NCI-H748 (cell line): ENCODE results near the gene USP17L5.
"Not testable (repeated sequence)": the region's sequence is repeated elsewhere in the genome, so short reads cannot be mapped to it uniquely, and the experiment has no call there.

Experiments
- DNase-seq: peaks from one replicate; lab custom pipeline; 2025; ENCODE audit not compliant: unreplicated experiment; lab: John Stamatoyannopoulos, UW

The USP17L5 gene, protein sequence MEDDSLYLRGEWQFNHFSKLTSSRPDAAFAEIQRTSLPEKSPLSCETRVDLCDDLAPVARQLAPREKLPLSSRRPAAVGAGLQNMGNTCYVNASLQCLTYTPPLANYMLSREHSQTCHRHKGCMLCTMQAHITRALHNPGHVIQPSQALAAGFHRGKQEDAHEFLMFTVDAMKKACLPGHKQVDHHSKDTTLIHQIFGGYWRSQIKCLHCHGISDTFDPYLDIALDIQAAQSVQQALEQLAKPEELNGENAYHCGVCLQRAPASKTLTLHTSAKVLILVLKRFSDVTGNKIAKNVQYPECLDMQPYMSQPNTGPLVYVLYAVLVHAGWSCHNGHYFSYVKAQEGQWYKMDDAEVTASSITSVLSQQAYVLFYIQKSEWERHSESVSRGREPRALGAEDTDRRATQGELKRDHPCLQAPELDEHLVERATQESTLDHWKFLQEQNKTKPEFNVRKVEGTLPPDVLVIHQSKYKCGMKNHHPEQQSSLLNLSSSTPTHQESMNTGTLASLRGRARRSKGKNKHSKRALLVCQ

DNA sequence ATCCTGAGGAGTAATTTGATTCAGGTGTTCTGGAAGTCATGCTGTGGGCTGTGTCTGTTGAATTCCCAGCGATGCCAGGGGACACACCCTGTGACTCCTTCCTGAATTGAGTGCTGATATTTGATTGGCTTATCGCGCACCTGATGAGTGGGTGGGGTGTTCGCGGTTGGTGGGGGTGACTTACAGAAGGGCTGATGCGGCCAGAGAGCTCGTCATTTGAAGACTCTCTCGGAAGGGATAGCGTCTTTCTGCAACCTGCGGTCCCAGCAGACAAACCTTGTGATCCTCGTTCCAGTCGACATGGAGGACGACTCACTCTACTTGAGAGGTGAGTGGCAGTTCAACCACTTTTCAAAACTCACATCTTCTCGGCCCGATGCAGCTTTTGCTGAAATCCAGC is at the start of gene USP17L5:
USP17L5 (plus strand) TSS at position 301 of the 400 bp plus-strand sequence; CDS start at position 301, 0 bp downstream.
- DNase-seq = not testable (repeated sequence)

DNA sequence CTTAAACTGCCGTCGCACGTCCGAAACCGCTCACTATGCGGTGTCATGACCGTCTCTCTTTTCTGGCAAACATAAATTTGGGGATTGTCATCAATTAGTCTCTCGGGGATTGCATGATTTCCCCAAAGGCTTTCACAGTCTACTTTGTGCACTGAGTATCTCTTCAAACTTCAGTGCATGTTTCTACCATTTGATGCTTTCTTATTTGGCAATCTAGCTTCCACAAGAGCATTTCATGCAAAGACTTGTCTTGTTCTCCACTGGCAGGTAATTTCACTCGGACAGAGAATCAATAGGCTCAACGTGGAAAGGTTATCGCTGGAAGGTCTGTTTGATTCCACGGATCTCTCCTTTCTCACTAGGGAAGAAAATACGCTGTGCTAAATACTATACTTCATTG is 15.0 kb upstream of the USP17L5 start:
- DNase-seq = not testable (repeated sequence)

DNA sequence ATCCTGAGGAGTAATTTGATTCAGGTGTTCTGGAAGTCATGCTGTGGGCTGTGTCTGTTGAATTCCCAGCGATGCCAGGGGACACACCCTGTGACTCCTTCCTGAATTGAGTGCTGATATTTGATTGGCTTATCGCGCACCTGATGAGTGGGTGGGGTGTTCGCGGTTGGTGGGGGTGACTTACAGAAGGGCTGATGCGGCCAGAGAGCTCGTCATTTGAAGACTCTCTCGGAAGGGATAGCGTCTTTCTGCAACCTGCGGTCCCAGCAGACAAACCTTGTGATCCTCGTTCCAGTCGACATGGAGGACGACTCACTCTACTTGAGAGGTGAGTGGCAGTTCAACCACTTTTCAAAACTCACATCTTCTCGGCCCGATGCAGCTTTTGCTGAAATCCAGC is 14.3 kb upstream of the USP17L5 start, which contains the start of gene USP17L24:
USP17L24 (plus strand) TSS at position 301 of the 400 bp plus-strand sequence; CDS start at position 301, 0 bp downstream.
- DNase-seq = not testable (repeated sequence)

DNA sequence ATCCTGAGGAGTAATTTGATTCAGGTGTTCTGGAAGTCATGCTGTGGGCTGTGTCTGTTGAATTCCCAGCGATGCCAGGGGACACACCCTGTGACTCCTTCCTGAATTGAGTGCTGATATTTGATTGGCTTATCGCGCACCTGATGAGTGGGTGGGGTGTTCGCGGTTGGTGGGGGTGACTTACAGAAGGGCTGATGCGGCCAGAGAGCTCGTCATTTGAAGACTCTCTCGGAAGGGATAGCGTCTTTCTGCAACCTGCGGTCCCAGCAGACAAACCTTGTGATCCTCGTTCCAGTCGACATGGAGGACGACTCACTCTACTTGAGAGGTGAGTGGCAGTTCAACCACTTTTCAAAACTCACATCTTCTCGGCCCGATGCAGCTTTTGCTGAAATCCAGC is 9.6 kb upstream of the USP17L5 start, which contains the start of gene USP17L25:
USP17L25 (plus strand) TSS at position 301 of the 400 bp plus-strand sequence; CDS start at position 301, 0 bp downstream.
- DNase-seq = not testable (repeated sequence)

DNA sequence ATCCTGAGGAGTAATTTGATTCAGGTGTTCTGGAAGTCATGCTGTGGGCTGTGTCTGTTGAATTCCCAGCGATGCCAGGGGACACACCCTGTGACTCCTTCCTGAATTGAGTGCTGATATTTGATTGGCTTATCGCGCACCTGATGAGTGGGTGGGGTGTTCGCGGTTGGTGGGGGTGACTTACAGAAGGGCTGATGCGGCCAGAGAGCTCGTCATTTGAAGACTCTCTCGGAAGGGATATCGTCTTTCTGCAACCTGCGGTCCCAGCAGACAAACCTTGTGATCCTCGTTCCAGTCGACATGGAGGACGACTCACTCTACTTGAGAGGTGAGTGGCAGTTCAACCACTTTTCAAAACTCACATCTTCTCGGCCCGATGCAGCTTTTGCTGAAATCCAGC is 4.8 kb upstream of the USP17L5 start, which contains the start of gene USP17L26:
USP17L26 (plus strand) TSS at position 301 of the 400 bp plus-strand sequence; CDS start at position 301, 0 bp downstream.
- DNase-seq = not testable (repeated sequence)

DNA sequence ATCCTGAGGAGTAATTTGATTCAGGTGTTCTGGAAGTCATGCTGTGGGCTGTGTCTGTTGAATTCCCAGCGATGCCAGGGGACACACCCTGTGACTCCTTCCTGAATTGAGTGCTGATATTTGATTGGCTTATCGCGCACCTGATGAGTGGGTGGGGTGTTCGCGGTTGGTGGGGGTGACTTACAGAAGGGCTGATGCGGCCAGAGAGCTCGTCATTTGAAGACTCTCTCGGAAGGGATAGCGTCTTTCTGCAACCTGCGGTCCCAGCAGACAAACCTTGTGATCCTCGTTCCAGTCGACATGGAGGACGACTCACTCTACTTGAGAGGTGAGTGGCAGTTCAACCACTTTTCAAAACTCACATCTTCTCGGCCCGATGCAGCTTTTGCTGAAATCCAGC is 4.6 kb downstream of the USP17L5 start, which contains the start of gene USP17L27:
USP17L27 (plus strand) TSS at position 301 of the 400 bp plus-strand sequence; CDS start at position 301, 0 bp downstream.
- not testable (repeated sequence) for DNase-seq

DNA sequence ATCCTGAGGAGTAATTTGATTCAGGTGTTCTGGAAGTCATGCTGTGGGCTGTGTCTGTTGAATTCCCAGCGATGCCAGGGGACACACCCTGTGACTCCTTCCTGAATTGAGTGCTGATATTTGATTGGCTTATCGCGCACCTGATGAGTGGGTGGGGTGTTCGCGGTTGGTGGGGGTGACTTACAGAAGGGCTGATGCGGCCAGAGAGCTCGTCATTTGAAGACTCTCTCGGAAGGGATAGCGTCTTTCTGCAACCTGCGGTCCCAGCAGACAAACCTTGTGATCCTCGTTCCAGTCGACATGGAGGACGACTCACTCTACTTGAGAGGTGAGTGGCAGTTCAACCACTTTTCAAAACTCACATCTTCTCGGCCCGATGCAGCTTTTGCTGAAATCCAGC is 9.4 kb downstream of the USP17L5 start, which contains the start of gene USP17L28:
USP17L28 (plus strand) TSS at position 301 of the 400 bp plus-strand sequence; CDS start at position 301, 0 bp downstream.
- DNase-seq = not testable (repeated sequence)

DNA sequence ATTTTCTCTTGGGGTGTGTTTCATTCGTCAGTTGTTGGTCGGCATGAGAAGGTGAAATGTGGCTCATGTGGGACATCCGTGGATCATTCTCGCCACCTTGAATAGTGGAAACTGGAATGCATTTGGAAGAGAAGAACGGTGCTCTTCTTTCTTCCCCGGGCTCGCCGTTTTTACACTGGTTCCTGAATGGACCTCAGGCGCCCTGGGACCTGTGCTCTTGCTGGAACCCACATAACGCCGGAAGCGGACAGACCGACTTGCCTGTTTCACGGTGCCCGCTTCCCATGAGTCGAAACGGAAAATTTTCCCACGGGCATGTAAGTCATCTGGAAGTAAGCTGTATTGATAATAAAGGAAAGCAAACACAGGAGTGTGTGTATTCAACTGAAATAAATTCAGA is 11.7 kb downstream of the USP17L5 start:
- DNase-seq = not testable (repeated sequence)

DNA sequence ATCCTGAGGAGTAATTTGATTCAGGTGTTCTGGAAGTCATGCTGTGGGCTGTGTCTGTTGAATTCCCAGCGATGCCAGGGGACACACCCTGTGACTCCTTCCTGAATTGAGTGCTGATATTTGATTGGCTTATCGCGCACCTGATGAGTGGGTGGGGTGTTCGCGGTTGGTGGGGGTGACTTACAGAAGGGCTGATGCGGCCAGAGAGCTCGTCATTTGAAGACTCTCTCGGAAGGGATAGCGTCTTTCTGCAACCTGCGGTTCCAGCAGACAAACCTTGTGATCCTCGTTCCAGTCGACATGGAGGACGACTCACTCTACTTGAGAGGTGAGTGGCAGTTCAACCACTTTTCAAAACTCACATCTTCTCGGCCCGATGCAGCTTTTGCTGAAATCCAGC is 14.1 kb downstream of the USP17L5 start, which contains the start of gene USP17L29:
USP17L29 (plus strand) TSS at position 301 of the 400 bp plus-strand sequence; CDS start at position 301, 0 bp downstream.
- not testable (repeated sequence) for DNase-seq

DNA sequence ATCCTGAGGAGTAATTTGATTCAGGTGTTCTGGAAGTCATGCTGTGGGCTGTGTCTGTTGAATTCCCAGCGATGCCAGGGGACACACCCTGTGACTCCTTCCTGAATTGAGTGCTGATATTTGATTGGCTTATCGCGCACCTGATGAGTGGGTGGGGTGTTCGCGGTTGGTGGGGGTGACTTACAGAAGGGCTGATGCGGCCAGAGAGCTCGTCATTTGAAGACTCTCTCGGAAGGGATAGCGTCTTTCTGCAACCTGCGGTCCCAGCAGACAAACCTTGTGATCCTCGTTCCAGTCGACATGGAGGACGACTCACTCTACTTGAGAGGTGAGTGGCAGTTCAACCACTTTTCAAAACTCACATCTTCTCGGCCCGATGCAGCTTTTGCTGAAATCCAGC is 23.6 kb downstream of the USP17L5 start, which contains the start of gene USP17L30:
USP17L30 (plus strand) TSS at position 301 of the 400 bp plus-strand sequence; CDS start at position 301, 0 bp downstream.
- DNase-seq = not testable (repeated sequence)

DNA sequence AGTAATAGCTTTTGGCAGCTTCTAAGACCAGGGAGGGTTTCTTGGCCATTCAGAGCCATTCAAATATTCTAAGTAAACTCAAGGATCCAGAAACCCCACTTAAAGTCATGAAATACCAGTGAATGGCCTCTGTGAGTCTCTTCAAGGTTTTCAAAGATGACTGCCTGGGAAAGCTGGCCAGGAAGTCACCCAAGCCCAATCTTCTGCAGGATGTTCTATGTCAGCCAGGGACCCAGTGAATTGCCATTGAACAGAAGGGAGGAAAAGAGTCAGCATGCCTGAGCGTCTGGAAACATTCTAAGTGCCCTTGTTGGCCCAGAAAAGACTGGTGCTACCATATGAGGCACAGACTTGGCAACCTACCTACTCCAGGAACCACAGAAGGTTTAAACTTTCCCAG is 40.7 kb downstream of the USP17L5 start:
- DNase-seq = not testable (repeated sequence)

DNA sequence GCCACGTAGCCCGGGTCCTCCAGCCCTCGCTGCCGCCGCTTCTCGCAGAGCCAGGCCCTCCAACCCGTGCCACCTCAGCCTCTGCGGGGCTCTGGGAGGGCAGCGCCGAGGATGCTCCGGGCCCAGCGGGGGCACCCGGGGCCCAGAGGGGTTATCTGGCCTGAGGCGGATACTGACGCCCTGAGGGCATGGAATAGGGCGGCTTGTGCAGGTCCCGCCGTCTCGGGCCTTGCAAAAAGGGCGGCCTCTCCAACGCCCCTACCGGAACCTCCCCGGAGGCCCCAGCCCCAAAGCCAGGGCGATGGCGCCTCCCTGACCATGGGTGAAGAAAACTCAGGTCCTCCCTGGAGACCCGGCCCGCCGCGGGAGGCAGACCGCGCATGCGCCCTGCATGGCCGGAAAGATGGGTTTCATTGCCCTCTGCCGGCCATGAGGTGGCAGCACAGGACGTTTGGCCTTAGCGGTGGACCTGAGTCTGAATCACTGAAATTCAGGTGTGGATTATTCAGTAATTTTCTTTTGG is 41.9 kb downstream of the USP17L5 start:
- DNase-seq = peak; percentile 31

DNA sequence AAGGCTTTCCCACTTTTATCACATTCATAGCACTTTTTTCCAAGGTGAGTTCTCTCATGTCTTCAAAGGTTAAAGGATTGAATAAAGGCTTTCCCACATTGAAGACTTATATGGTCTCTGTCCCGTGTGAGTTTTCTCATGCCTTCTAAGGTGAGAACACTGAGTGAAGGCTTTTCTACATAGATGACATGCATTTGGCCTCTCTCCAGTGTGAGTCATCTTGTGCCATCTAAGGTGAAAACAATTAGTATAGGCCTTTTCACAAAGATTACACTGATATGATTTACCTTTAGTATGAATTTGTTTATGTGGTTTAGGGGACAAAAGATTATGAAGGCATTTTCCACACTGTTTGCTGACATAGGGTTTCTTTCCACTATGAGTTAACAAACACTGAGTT is 44.9 kb downstream of the USP17L5 start:
- DNase-seq = no peak

DNA sequence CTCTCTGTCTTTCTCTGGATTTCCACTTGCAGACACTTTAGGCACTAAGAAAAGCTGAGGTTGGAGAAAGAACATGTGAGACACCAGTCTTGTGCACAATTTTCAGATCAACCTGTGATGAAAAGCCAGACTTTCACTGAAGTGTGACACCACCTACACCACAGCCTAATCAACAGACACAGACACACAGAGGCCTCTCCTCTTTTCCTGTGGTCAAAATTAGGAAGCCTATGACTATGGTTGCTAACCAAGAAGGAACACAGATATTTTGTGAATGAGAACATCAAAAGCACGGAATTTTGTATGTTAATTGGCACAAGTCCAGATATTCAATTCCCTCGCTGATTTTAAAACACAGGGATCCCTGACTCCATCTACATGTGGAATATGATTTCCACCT is 49.8 kb downstream of the USP17L5 start:
- DNase-seq = not testable (repeated sequence)
